ENCODE results near the gene MIF. TPM values are rescaled to one million over a fixed set of nuclear protein-coding genes. Genes with fewer than 3 reads are reported as not detected.
"Not testable (repeated sequence)": the region's sequence is repeated elsewhere in the genome, so short reads cannot be mapped to it uniquely, and the experiment has no call there.

The MIF gene
- total RNA-seq, 1 experiment from 2014 or later, result 957 TPM

- H3K4me3 ChIP-seq (ENCODE audit: low read length), result no peak overlapping the region
- CTCF ChIA-PET, result no interaction called here
- ATAC-seq (no peak), DNase-seq (no peak)
- intact Hi-C loops (cut with micrococcal nuclease), result no loop called here
- POLR2A ChIA-PET (ENCODE audit: unreplicated experiment), result no interaction called here
- no peak for TF ChIP-seq EZH2 (IDR thresholded peaks at IDR 0.05; ENCODE audit: low read length, unreplicated experiment)
- H3K36me3 ChIP-seq (ENCODE audit: low read depth, low read length), result peaks cover 20% of the 10 kb centered on the region
- H3K9me2 ChIP-seq (replicated peaks; ENCODE audit: low read length), result no peaks in the 10 kb centered on the region
- H3K4me2 ChIP-seq (ENCODE audit: low read length), result no peak overlapping the region
- H3K27ac ChIP-seq (ENCODE audit: low read length), result no peak overlapping the region
- peaks cover 31% of the 10 kb centered on the region for H3K79me2 ChIP-seq (ENCODE audit: low read length)
- H3K9ac ChIP-seq (ENCODE audit: low read length), result no peak overlapping the region
- no peak overlapping the region for H2AFZ ChIP-seq (ENCODE audit: low read length)
- no peaks in the 10 kb centered on the region for H3K9me3 ChIP-seq (ENCODE audit: low read length)
- no peaks in the 10 kb centered on the region for H3K27me3 ChIP-seq (ENCODE audit: low read length)
- H3K4me1 ChIP-seq (ENCODE audit: insufficient read depth, low read length), result peaks cover 16% of the 10 kb centered on the region
- no TSS peak for BruUV-seq (replicated peaks)
- H3F3A ChIP-seq (ENCODE audit: low read length, unreplicated experiment), result no peaks in the 10 kb centered on the region
- peaks cover 18% of the 10 kb centered on the region; the same call in 1 of the 2 replicates for H4K20me1 ChIP-seq (ENCODE audit: low read length)
Observed at GRCh38 chr22:23898006-23898974, 4.1 kb downstream of the MIF start.

DNA sequence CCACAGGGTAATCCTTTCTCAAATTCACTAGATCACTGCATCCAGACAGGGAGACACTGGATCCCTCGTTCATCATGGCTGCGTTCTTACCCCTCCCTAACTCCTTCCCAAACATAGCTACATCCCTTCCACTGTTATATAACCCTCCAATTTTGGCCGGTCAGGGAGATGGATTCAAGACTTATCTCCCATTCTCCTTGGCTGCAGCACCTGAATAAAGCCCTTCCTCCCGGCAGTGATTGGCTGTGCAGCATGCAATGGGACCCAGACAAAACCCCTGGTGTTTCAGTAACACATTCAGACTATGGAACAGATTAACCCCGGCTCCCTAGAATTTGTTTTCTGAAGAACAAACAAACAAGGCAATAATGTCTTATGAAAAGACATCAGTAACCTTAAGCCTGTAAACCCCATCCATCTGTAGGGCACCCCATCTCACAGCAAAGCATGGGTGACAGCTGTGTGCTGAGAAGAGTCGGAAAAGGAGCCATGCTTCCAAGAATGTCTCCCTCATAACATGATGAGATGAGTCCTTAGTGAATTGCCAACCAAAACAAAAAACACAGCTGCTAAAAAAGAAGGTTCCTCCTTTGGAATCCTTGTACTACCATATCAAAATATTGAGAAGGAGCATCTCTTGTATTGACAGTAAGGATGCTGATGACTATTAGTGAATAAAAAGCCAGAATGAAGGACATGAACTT, 5.0 kb downstream of the MIF start:
- H3K9me3 ChIP-seq (ENCODE audit: low read length), result no peaks in the 10 kb centered on the region
- H3K36me3 ChIP-seq (ENCODE audit: low read depth, low read length), result peaks cover 20% of the 10 kb centered on the region
- no peak for TF ChIP-seq EZH2phosphoT487 (IDR thresholded peaks at IDR 0.05; ENCODE audit: borderline replicate concordance, low read length)
- TF ChIP-seq EZH2 (IDR thresholded peaks at IDR 0.05; ENCODE audit: low read length, unreplicated experiment), result no peak
- no peak for TF ChIP-seq CTCF (conservative IDR thresholded peaks at IDR 0.05; ENCODE audit: low read depth, low read length)
- ChIA-PET CTCF (no interaction called here), POLR2A (ENCODE audit: unreplicated experiment) (no interaction called here)
- DNase-seq, result no peak
- H3K4me3 ChIP-seq (ENCODE audit: low read length), result no peak overlapping the region
- H4K20me1 ChIP-seq (ENCODE audit: low read length), result peaks cover 18% of the 10 kb centered on the region; the same call in 1 of the 2 replicates
- H3K27ac ChIP-seq (ENCODE audit: low read length), result no peak overlapping the region
- intact Hi-C loops (cut with micrococcal nuclease), result no loop called here
- no peaks in the 10 kb centered on the region for H3K9me2 ChIP-seq (replicated peaks; ENCODE audit: low read length)
- no peaks in the 10 kb centered on the region for H3K27me3 ChIP-seq (ENCODE audit: low read length)
- no peaks in the 10 kb centered on the region for H3F3A ChIP-seq (ENCODE audit: low read length, unreplicated experiment)
- H3K79me2 ChIP-seq (ENCODE audit: low read length), result peaks cover 30% of the 10 kb centered on the region
- no peak for ATAC-seq
- H3K4me1 ChIP-seq (ENCODE audit: insufficient read depth, low read length), result peaks cover 9% of the 10 kb centered on the region
- H2AFZ ChIP-seq (ENCODE audit: low read length), result no peak overlapping the region
- no TSS peak for BruUV-seq (replicated peaks)
- no peak overlapping the region for H3K4me2 ChIP-seq (ENCODE audit: low read length)
- H3K9ac ChIP-seq (ENCODE audit: low read length), result no peak overlapping the region

- Histone ChIP-seq H3K36me3 (ENCODE audit: low read depth, low read length) (peaks cover 20% of the 10 kb centered on the region), H4K20me1 (ENCODE audit: low read length) (peaks cover 18% of the 10 kb centered on the region; the same call in 1 of the 2 replicates), H3K79me2 (ENCODE audit: low read length) (peaks cover 20% of the 10 kb centered on the region)
- BruUV-seq (replicated peaks), result TSS peak; percentile 13
- H3F3A ChIP-seq (ENCODE audit: low read length, unreplicated experiment); H3K4me1 ChIP-seq (ENCODE audit: insufficient read depth, low read length); H3K27ac ChIP-seq (ENCODE audit: low read length); CTCF ChIA-PET; ATAC-seq; intact Hi-C loops (cut with micrococcal nuclease); H3K9ac ChIP-seq (ENCODE audit: low read length); H3K9me2 ChIP-seq (replicated peaks; ENCODE audit: low read length); H3K4me2 ChIP-seq (ENCODE audit: low read length); POLR2A ChIA-PET (ENCODE audit: unreplicated experiment); H3K4me3 ChIP-seq (ENCODE audit: low read length); H3K9me3 ChIP-seq (ENCODE audit: low read length); H3K27me3 ChIP-seq (ENCODE audit: low read length); H2AFZ ChIP-seq (ENCODE audit: low read length); DNase-seq: not testable (repeated sequence)
Observed at GRCh38 chr22:23900227-23900626, 6.0 kb downstream of the MIF start.

Measured in PC-3 (cell line).